Pons (tissue), 1 donor: Measurements from ENCODE around the gene ZNF735.
"Not testable (repeated sequence)": the region's sequence is repeated elsewhere in the genome, so short reads cannot be mapped to it uniquely, and the experiment has no call there.

Experiments used
- DNase-seq: peaks from one replicate; pipeline ENCODE4 v3.0.0-alpha.2; 2016; ENCODE audit warnings: low spot score

The ZNF735 gene

GRCh38 chr7:64206903-64207302 lies at the start of gene ZNF735:
TSS of gene ZNF735 (plus strand) at chr7:64207203. CDS start at chr7:64207203, 0 bp downstream.
- DNase-seq, result no peak

GRCh38 chr7:64170974-64171373 lies 36.0 kb upstream of the ZNF735 start:
- DNase-seq, result not testable (repeated sequence)

GRCh38 chr7:64174328-64174727 lies 32.7 kb upstream of the ZNF735 start:
- no peak for DNase-seq

- no peak for DNase-seq
Observed at GRCh38 chr7:64174941-64175340, 32.1 kb upstream of the ZNF735 start.

GRCh38 chr7:64180989-64181388 lies 26.0 kb upstream of the ZNF735 start:
- DNase-seq, result no peak

GRCh38 chr7:64181586-64181985 lies 25.4 kb upstream of the ZNF735 start:
- no peak for DNase-seq

GRCh38 chr7:64182036-64182790 lies 24.8 kb upstream of the ZNF735 start:
- DNase-seq, result no peak

- DNase-seq, result no peak
Observed at GRCh38 chr7:64183126-64183742, 23.8 kb upstream of the ZNF735 start.

- DNase-seq, result no peak
Observed at GRCh38 chr7:64183827-64184372, 23.1 kb upstream of the ZNF735 start.

- no peak for DNase-seq
Observed at GRCh38 chr7:64184376-64184775, 22.6 kb upstream of the ZNF735 start.

- no peak for DNase-seq
Observed at GRCh38 chr7:64187408-64187807, 19.6 kb upstream of the ZNF735 start.

- DNase-seq, result no peak
Observed at GRCh38 chr7:64192148-64192704, 14.8 kb upstream of the ZNF735 start.

- DNase-seq, result no peak
Observed at GRCh38 chr7:64192775-64193174, 14.2 kb upstream of the ZNF735 start.

GRCh38 chr7:64219710-64220298 lies 12.8 kb downstream of the ZNF735 start:
- DNase-seq, result not testable (repeated sequence)

GRCh38 chr7:64223366-64223765 lies 16.4 kb downstream of the ZNF735 start:
- no peak for DNase-seq

GRCh38 chr7:64228174-64228573 lies 21.2 kb downstream of the ZNF735 start, which contains the start of gene ZNF679:
TSS of gene ZNF679 (plus strand) at chr7:64228474. CDS start at chr7:64249118, 20,644 bp downstream.
- DNase-seq, result not testable (repeated sequence)

GRCh38 chr7:64266341-64266919 lies 59.4 kb downstream of the ZNF735 start:
- DNase-seq, result no peak
